ENCODE results near the gene ANK3.

Gene ANK3

DNA sequence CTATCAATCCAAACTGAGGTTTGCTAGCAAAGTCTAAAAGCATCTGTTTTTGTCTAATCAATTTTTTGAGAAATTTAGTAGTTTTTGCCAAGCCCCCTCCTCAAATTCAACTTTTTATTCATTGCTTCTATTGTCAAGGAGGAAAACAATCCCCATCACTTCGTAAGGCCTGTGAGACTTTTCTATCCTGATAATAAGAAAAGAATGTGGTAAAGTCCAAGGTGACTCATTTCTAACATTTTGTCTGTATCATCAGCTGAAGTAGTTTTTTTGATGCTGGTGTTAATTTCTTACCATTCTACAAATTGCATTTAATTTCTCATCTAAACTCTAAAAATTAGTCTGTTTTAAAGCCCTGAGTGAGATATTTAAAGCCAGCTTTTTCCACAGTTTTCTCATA, 11.7 kb downstream of the ANK3 start:
- H3K36me3 ChIP-seq: no peaks in the 10 kb centered on the region
- no peak for DNase-seq
- no peak overlapping the region for H3K4me3 ChIP-seq (ENCODE audit: low read depth, low read length)
- H3K27ac ChIP-seq: no peak overlapping the region
- TF ChIP-seq, protein P1, sequence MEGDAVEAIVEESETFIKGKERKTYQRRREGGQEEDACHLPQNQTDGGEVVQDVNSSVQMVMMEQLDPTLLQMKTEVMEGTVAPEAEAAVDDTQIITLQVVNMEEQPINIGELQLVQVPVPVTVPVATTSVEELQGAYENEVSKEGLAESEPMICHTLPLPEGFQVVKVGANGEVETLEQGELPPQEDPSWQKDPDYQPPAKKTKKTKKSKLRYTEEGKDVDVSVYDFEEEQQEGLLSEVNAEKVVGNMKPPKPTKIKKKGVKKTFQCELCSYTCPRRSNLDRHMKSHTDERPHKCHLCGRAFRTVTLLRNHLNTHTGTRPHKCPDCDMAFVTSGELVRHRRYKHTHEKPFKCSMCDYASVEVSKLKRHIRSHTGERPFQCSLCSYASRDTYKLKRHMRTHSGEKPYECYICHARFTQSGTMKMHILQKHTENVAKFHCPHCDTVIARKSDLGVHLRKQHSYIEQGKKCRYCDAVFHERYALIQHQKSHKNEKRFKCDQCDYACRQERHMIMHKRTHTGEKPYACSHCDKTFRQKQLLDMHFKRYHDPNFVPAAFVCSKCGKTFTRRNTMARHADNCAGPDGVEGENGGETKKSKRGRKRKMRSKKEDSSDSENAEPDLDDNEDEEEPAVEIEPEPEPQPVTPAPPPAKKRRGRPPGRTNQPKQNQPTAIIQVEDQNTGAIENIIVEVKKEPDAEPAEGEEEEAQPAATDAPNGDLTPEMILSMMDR (IDR thresholded peaks at IDR 0.05; ENCODE audit: low read depth, low read length): no peak
- no peaks in the 10 kb centered on the region for H3K27me3 ChIP-seq (ENCODE audit: insufficient read depth, low read depth, severe bottlenecking)
- H3K9me3 ChIP-seq (ENCODE audit: severe bottlenecking): no peaks in the 10 kb centered on the region

DNA sequence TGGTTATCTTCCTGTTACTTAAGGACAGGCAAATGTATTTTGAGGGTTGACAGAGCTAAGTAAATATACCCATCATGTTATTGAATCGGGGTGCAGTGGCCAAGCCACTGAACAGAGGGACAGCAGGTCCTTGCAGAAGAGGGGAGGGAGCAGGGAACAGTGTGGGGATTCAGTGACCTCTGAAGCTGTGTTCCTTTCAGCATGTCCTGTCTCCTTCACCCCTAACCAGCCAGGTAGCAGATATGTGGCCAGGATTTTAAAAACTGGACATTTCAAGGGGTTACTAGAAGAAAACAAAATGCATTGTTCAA, 12.7 kb downstream of the ANK3 start:
- Histone ChIP-seq H3K27ac (no peak overlapping the region), H3K9me3 (ENCODE audit: severe bottlenecking) (no peaks in the 10 kb centered on the region), H3K27me3 (ENCODE audit: insufficient read depth, low read depth, severe bottlenecking) (no peaks in the 10 kb centered on the region), H3K4me3 (ENCODE audit: low read depth, low read length) (no peak overlapping the region), H3K36me3 (no peaks in the 10 kb centered on the region)
- no peak for DNase-seq
- TF ChIP-seq, protein P1 (IDR thresholded peaks at IDR 0.05; ENCODE audit: low read depth, low read length): no peak

DNA sequence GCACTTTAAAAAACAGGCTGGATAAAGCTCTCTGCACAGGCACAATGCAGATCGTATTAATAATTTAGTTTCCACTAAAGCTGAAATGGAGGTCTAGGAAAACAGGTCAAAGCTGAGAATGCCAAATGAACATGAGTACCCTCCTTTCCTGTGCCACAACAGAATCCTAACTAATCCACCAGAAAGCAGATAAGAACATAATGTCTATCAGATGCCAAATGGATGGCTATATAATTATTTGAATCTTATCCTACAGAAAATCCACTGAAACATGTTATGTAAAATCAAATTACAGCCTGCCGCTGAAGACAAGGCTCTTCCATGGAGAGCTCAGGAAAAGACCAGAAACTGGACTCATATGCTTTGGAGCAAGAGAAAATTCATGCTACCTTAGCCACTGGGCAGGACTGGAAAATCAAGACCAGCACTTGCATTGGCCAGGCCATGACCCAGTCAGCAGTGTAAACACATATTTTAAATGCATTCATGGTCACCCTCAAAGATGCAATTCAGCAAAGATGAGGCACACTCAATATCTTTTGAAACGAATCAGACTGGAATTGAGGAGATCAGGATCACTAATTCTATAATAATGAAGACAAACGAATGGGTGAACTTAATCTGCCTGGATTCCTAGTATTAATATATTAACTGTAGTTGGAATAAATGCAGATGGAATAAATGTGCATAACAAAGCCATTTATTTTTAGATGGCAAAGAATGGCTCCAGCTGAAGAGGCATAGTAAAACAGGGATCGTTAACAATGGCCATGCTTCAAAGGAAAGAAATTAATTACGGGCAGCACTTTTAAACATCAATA, 13.2 kb downstream of the ANK3 start:
- no peaks in the 10 kb centered on the region for H3K36me3 ChIP-seq
- no peak overlapping the region for H3K4me3 ChIP-seq (ENCODE audit: low read depth, low read length)
- no peaks in the 10 kb centered on the region for H3K27me3 ChIP-seq (ENCODE audit: insufficient read depth, low read depth, severe bottlenecking)
- no peak for DNase-seq
- TF ChIP-seq, protein P1 (IDR thresholded peaks at IDR 0.05; ENCODE audit: low read depth, low read length): no peak
- no peaks in the 10 kb centered on the region for H3K9me3 ChIP-seq (ENCODE audit: severe bottlenecking)
- H3K27ac ChIP-seq: no peak overlapping the region

DNA sequence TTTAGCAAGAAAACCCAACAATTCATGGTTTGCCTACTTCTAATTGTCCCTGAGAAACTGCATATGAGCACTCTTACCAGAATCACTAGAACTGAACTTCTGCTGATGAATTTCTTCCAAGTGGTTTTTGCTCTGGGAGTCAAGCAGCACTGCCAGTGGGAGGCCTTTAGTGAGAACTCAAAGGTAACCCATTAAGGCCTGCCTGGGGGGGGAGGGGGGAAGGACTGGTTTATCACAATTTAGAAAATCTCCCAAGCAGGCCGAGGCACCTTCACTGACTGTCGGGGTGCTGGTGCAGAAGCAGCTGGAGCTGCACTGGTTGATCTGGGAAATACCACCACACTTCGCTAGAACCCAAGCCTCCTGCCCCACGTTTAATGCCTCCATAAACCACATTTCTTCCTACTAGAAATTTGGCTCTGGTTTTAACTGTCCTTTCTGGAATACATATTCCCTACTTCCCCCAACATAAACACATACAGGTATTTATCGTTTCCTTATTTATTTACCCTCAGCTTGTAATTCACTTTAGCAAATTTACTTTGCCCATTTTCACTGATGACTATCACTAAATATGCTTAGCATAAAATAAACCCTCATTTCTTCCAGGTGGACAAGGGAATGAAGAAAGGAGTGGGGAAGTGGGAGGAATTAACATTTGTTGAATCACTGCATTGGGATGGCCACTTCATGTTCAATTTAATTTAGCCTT, 14.2 kb downstream of the ANK3 start:
- TF ChIP-seq, protein P1 (IDR thresholded peaks at IDR 0.05; ENCODE audit: low read depth, low read length): no peak
- no peak for DNase-seq
- H3K27me3 ChIP-seq (ENCODE audit: insufficient read depth, low read depth, severe bottlenecking): no peaks in the 10 kb centered on the region
- no peaks in the 10 kb centered on the region for H3K36me3 ChIP-seq
- H3K27ac ChIP-seq: no peak overlapping the region
- no peaks in the 10 kb centered on the region for H3K9me3 ChIP-seq (ENCODE audit: severe bottlenecking)
- no peak overlapping the region for H3K4me3 ChIP-seq (ENCODE audit: low read depth, low read length)

DNA sequence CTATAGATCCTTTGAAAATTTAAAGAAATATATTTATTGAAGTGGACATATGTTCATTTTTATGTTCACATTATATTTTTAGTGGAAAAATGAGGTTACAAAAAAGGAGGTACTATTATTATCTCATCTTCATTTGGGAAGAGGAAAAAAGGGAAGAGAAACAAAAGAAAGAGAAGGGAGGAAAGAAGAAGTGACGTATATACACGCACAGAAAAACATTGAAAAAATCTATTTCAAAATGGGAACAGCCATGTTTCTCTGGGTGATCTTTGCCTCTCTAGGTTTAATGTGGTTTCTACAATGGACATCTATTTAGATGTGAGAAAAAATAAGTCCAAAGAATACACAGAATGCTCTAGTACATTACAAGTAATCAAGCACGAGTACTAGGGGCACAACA, 14.8 kb downstream of the ANK3 start:
- no peaks in the 10 kb centered on the region for H3K27me3 ChIP-seq (ENCODE audit: insufficient read depth, low read depth, severe bottlenecking)
- no peaks in the 10 kb centered on the region for H3K9me3 ChIP-seq (ENCODE audit: severe bottlenecking)
- no peak overlapping the region for H3K4me3 ChIP-seq (ENCODE audit: low read depth, low read length)
- no peak for DNase-seq
- TF ChIP-seq, protein P1 (IDR thresholded peaks at IDR 0.05; ENCODE audit: low read depth, low read length): no peak
- H3K27ac ChIP-seq: no peak overlapping the region
- no peaks in the 10 kb centered on the region for H3K36me3 ChIP-seq

All from WERI-Rb-1 (cell line).